ENCODE measurements around the gene ALK. TPM values are rescaled to one million over a fixed set of nuclear protein-coding genes. Genes with fewer than 3 reads are reported as not detected.

The ALK gene
- total RNA-seq, 4 donors from 2014 or later: 0.66 TPM; not detected in 3

GRCh38 chr2:29504746-29505145 lies 416.6 kb downstream of the ALK start:
- TF ChIP-seq CTCF (IDR thresholded peaks at IDR 0.05) (no peak), POLR2A (IDR thresholded peaks at IDR 0.05) (no peak)
- intact Hi-C loops (cut with DNase I; ENCODE audit: low total_unique reads): no loop called here
- DNase-seq (ENCODE audit: low spot score in 2 of 2): no peak
- 83 to 84% methylated on average over 3 of the region's 3 CpGs for WGBS, 2 donors
- no peak overlapping the region for H3K4me3 ChIP-seq (ENCODE audit: low read depth, poor library complexity, severe bottlenecking)

- no peak overlapping the region for H3K4me3 ChIP-seq (ENCODE audit: low read depth, poor library complexity, severe bottlenecking)
- TF ChIP-seq CTCF (IDR thresholded peaks at IDR 0.05): no peak
- no peak for TF ChIP-seq POLR2A (IDR thresholded peaks at IDR 0.05)
- intact Hi-C loops (cut with DNase I; ENCODE audit: low total_unique reads): no loop called here
- DNase-seq (ENCODE audit: low spot score in 2 of 2): no peak
- WGBS, 2 donors: 27 to 36% methylated on average over 4 of the region's 4 CpGs
Measured at GRCh38 chr2:29502460-29502911, 418.9 kb downstream of the ALK start.

GRCh38 chr2:29497375-29497774 lies 424.0 kb downstream of the ALK start:
- intact Hi-C loops (cut with DNase I; ENCODE audit: low total_unique reads): no loop called here
- 87 to 91% methylated on average over 3 of the region's 3 CpGs for WGBS, 2 donors
- no peak for TF ChIP-seq POLR2A (IDR thresholded peaks at IDR 0.05)
- TF ChIP-seq CTCF (IDR thresholded peaks at IDR 0.05): no peak
- H3K4me3 ChIP-seq (ENCODE audit: low read depth, poor library complexity, severe bottlenecking): no peak overlapping the region
- no peak for DNase-seq (ENCODE audit: low spot score in 2 of 2)

- 54% methylated on average over 1 of the region's 1 CpG for WGBS, 2 donors
- no peak for DNase-seq (ENCODE audit: low spot score in 2 of 2)
- no peak overlapping the region for H3K4me3 ChIP-seq (ENCODE audit: low read depth, poor library complexity, severe bottlenecking)
- intact Hi-C loops (cut with DNase I; ENCODE audit: low total_unique reads): no loop called here
- TF ChIP-seq CTCF (IDR thresholded peaks at IDR 0.05): no peak
- TF ChIP-seq POLR2A (IDR thresholded peaks at IDR 0.05): no peak
Measured at GRCh38 chr2:29496198-29496597, 425.2 kb downstream of the ALK start.

GRCh38 chr2:29495536-29496060 lies 425.8 kb downstream of the ALK start:
- no peak for TF ChIP-seq CTCF (IDR thresholded peaks at IDR 0.05)
- TF ChIP-seq POLR2A (IDR thresholded peaks at IDR 0.05): no peak
- DNase-seq (ENCODE audit: low spot score in 2 of 2): no peak
- 56 to 63% methylated on average over 4 of the region's 4 CpGs for WGBS, 2 donors
- H3K4me3 ChIP-seq (ENCODE audit: low read depth, poor library complexity, severe bottlenecking): no peak overlapping the region
- intact Hi-C loops (cut with DNase I; ENCODE audit: low total_unique reads): no loop called here

- DNase-seq (ENCODE audit: low spot score in 2 of 2): no peak
- intact Hi-C loops (cut with DNase I; ENCODE audit: low total_unique reads): no loop called here
- WGBS, 2 donors: 63 to 65% methylated on average over 6 of the region's 6 CpGs
- TF ChIP-seq CTCF (IDR thresholded peaks at IDR 0.05): no peak
- TF ChIP-seq POLR2A (IDR thresholded peaks at IDR 0.05): no peak
- no peak overlapping the region for H3K4me3 ChIP-seq (ENCODE audit: low read depth, poor library complexity, severe bottlenecking)
Measured at GRCh38 chr2:29495068-29495467, 426.3 kb downstream of the ALK start.
